K562 (cell line): Measurements from ENCODE around the gene VSTM1. TPM values are rescaled to one million over a fixed set of nuclear protein-coding genes. Genes with fewer than 3 reads are reported as not detected.

Source experiments
- C11orf30 ChIP-seq: fragments of 450-650 bp; IDR thresholded peaks from 2 replicates; pipeline ENCODE4 v1.6.1; 2016; ENCODE audit warnings: low read depth, mild to moderate bottlenecking
- CBX5 ChIP-seq: IDR thresholded peaks from 2 replicates; pipeline ENCODE4 v1.6.1; 2014; ENCODE audit warnings: low read depth, borderline replicate concordance
- CEBPG ChIP-seq, 3 experiments: fragments of 200-800 bp in 1 of 3; sonication (Bioruptor generic) in 1 of 3; sonication (generic) in 1 of 3; formaldehyde crosslinking in 1 of 3; IDR thresholded peaks in 2 of 3; conservative IDR thresholded peaks in 1 of 3; 2 replicates each; pipeline versions ENCODE4 v1.6.1 to v1.8.0; 2016 to 2022; ENCODE audit warnings: missing compliant biosample characterization in 2 of 3, missing genetic modification characterization in 2 of 3, mild to moderate bottlenecking in 1 of 3, missing genetic modification reagents in 1 of 3
- E2F3 ChIP-seq: fragments of 250-450 bp; sonication (Bioruptor Pico); IDR thresholded peaks from 2 replicates; pipeline ENCODE4 v1.4.0; 2020; ENCODE audit warnings: mild to moderate bottlenecking
- ETS1 ChIP-seq: conservative IDR thresholded peaks from 2 replicates; pipeline ENCODE4 v1.6.1; 2011; ENCODE audit warnings: low read depth, mild to moderate bottlenecking, low read length; ENCODE audit not compliant: control insufficient read depth
- FOXJ2 ChIP-seq: fragments of 200-800 bp; sonication (Bioruptor generic); IDR thresholded peaks from 2 replicates; pipeline ENCODE4 v1.6.1; 2016; ENCODE audit warnings: missing genetic modification characterization, missing compliant biosample characterization
- FOXM1 ChIP-seq, 2 experiments: fragments of 450-650 bp in 1 of 2; sonication (generic) in 1 of 2; formaldehyde crosslinking in 1 of 2; IDR thresholded peaks; 2 replicates each; pipeline versions ENCODE4 v1.6.1 to v1.9.0; 2017 to 2022; ENCODE audit warnings: low read depth in 2 of 2, mild to moderate bottlenecking in 2 of 2, missing genetic modification reagents in 1 of 2, moderate library complexity in 1 of 2
- GTF2E2 ChIP-seq: fragments of 200-800 bp; sonication (Bioruptor generic); IDR thresholded peaks from 2 replicates; pipeline ENCODE4 v1.6.1; 2016; ENCODE audit warnings: missing genetic modification characterization, missing compliant biosample characterization
- HDAC2 ChIP-seq: fragments of 450-650 bp; IDR thresholded peaks from 2 replicates; pipeline ENCODE4 v1.6.1; 2016; ENCODE audit warnings: mild to moderate bottlenecking
- NFIC ChIP-seq: fragments of 450-650 bp; IDR thresholded peaks from 2 replicates; pipeline ENCODE4 v1.6.1; 2017; ENCODE audit warnings: mild to moderate bottlenecking, inconsistent platforms
- PKNOX1 ChIP-seq: fragments of 450-650 bp; IDR thresholded peaks from 2 replicates; pipeline ENCODE4 v1.6.1; 2016
- SRSF1 ChIP-seq: fragments of 200-400 bp; formaldehyde crosslinking; IDR thresholded peaks from 2 replicates; pipeline ENCODE4 v1.6.1; 2017; ENCODE audit warnings: mild to moderate bottlenecking, low read depth, low read length, moderate library complexity
- ZBTB33 ChIP-seq: sonication (generic); formaldehyde crosslinking; IDR thresholded peaks from 2 replicates; pipeline ENCODE4 v1.8.1; 2023; ENCODE audit warnings: mild to moderate bottlenecking, missing genetic modification reagents
- ZNF318 ChIP-seq, 2 experiments: fragments of 450-650 bp; IDR thresholded peaks; 2 replicates each; pipeline ENCODE4 v1.6.1; 2016; ENCODE audit warnings: mild to moderate bottlenecking in 2 of 2, borderline replicate concordance in 1 of 2, low read depth in 1 of 2, moderate library complexity in 1 of 2
- ZNF507 ChIP-seq: conservative IDR thresholded peaks from 2 replicates; pipeline ENCODE4 v1.6.1; 2017; ENCODE audit warnings: missing genetic modification characterization, missing compliant biosample characterization
- polyA plus RNA-seq, 8 experiments: library from polyadenylated mRNA; depleted of rRNA in 4 of 8; stranded (reverse) in 5 of 8; unstranded in 3 of 8; fragments of >200 nt; fragmentation: Nextera tagmentation in 2 of 8; fragmentation: Illumina TruSeq in 1 of 8; extraction: Ambion mirVana in 2 of 8; extraction: Trizol in 1 of 8; gene quantifications; 2 replicates each; pipeline versions ENCODE4 v1.2.1 to v1.2.3, GENCODE V29; 2011 to 2014; ENCODE audit warnings: inconsistent platforms in 1 of 8, missing spikeins in 1 of 8
- total RNA-seq, 7 experiments: library from RNA; depleted of rRNA in 6 of 7; stranded (reverse); fragments of >200 nt in 6 of 7; fragmentation: Illumina TruSeq in 2 of 7; extraction: Trizol in 2 of 7; gene quantifications; 2 replicates each; pipeline versions ENCODE4 v1.2.1 to v1.2.3, GENCODE V29; 2011 to 2021; ENCODE audit warnings: low replicate concordance in 1 of 7

VSTM1 gene
- total and polyA plus RNA-seq, 9 of the 15 experiments (the other 6 are each of a cell fraction or from before 2014, with no cell fraction given) = not detected

- TF ChIP-seq ZNF507 (no peak), C11orf30 (no peak), E2F3 (CRISPR knock-in tag) (no peak), FOXJ2 (tag) (no peak), PKNOX1 (peak; percentile 61), NFIC (peak; percentile 12; the same call in 1 of the 2 replicates), SRSF1 (no peak), CEBPG (CRISPR knock-in tag; IDR thresholded peaks at IDR 0.05) (no peak), CEBPG (tag; conservative IDR thresholded peaks at IDR 0.05 in 1 of 2, IDR thresholded peaks at IDR 0.05 in 1 of 2) (no peak), ZNF318 (IDR thresholded peaks at IDR 0.05; ENCODE audit: borderline replicate concordance in 1 of 2, low read depth in 1 of 2) (no peak), ZBTB33 (no peak), FOXM1 (IDR thresholded peaks at IDR 0.05; ENCODE audit: low read depth) (no peak), FOXM1 (CRISPR knock-in tag; IDR thresholded peaks at IDR 0.05; ENCODE audit: low read depth) (no peak), GTF2E2 (tag) (no peak), HDAC2 (peak; percentile 47; the same call in 1 of the 2 replicates), CBX5 (no peak), ETS1 (no peak)
These were observed 33.0 kb upstream of the VSTM1 start (continued) for GRCh38 chr19:54096617-54097106.
